ENCODE data around the gene SUSD5.

DNA sequence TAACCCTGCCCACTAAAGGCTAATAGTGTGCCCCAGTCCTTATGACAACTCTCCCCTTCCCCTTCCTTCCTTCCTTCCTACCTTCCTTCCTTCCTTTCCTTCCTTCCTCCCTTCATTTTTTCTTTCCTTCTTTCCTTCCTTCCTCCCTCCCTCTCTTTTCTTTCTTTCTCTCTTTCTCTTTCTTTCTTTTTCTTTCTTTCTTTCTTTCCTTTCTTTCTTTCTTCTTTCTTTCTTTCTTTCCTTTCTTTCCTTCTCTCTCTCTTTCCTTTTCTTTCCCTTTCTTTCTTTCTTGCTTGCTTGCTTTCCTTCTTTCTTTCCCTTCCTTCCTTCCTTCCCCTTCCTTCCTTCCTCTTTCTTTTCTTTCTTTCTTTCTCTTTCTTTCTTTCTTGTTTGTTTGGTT, 28.2 kb upstream of the SUSD5 start:
- TF ChIP-seq, protein P1, sequence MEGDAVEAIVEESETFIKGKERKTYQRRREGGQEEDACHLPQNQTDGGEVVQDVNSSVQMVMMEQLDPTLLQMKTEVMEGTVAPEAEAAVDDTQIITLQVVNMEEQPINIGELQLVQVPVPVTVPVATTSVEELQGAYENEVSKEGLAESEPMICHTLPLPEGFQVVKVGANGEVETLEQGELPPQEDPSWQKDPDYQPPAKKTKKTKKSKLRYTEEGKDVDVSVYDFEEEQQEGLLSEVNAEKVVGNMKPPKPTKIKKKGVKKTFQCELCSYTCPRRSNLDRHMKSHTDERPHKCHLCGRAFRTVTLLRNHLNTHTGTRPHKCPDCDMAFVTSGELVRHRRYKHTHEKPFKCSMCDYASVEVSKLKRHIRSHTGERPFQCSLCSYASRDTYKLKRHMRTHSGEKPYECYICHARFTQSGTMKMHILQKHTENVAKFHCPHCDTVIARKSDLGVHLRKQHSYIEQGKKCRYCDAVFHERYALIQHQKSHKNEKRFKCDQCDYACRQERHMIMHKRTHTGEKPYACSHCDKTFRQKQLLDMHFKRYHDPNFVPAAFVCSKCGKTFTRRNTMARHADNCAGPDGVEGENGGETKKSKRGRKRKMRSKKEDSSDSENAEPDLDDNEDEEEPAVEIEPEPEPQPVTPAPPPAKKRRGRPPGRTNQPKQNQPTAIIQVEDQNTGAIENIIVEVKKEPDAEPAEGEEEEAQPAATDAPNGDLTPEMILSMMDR (IDR thresholded peaks at IDR 0.05): no peak
- TF ChIP-seq POLR2A (IDR thresholded peaks at IDR 0.05): no peak

Data from adrenal gland (tissue), 5 donors.